DMS 273 (cell line): ENCODE data around the gene ARHGEF25.
"Not testable (repeated sequence)": the region's sequence is repeated elsewhere in the genome, so short reads cannot be mapped to it uniquely, and the experiment has no call there.

Experiments used
- DNase-seq: peaks from one replicate; lab custom pipeline; 2025; ENCODE audit not compliant: unreplicated experiment; lab: John Stamatoyannopoulos, UW

The ARHGEF25 gene

DNA sequence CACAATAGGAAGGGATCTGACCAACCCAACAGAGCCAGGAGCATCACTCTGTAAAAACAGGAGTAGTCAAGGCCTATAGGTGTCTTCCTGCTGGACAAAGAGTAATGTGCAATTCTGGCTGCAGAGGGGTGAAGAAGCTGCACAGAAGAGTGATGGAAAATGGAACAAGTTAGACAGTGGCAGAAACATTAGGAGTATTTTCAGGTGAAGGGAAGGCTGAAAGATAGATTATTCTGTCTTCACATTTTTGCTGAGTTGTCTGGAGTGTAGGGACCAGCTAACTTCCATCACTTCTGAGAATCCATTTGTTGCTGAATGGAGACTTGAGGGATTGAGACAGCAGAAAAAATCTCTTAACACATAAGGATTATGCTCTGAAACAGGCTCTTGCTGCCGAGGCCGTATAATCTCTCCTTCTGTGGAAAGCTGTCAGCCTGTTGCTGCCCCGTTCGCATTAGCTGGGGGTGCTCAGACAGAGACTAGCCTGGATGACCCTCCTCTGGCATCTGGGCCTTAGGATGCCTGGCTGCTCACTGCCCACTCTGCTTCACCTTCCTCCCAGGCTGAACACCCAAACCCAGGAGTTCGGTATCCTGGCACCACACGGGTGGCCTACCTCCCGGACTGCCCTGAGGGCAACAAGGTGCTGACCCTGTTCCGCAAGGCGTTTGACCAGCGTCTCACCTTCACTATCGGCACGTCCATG is 3.1 kb upstream of the ARHGEF25 start:
- DNase-seq = no peak

DNA sequence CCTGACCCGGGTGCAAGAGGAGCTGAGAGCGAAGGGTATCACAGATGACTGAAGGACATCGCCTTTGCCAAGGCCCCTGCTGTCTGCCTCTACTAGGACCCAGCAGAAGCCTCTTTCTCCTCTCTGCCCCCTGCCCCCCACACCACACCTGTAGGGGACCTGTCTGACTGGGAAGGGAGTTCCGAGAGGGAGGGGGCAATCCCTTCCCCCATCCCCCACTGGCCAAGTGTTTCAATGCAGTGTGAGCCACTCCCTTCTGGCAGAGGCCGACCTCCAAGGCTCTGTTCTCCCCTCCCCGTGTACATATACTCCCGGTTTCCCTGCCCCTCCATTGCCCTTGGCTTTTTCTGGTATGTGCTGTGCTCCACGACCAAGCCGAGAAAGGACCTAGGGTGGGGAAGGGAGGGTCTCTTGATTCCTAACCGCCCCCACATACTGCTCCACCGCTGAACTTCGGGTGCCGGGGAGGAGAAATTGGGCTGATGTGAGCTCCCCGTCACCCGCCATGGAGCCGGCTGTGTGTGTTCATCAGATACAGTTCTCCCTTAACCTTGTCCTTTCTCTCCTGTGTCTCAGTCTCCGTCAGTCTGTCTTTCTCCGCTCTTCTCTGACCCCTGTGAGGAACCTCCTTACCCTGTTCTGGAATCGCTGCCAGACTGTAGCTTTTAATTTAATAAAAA is 2.0 kb upstream of the ARHGEF25 start:
- peak; percentile 9 for DNase-seq

DNA sequence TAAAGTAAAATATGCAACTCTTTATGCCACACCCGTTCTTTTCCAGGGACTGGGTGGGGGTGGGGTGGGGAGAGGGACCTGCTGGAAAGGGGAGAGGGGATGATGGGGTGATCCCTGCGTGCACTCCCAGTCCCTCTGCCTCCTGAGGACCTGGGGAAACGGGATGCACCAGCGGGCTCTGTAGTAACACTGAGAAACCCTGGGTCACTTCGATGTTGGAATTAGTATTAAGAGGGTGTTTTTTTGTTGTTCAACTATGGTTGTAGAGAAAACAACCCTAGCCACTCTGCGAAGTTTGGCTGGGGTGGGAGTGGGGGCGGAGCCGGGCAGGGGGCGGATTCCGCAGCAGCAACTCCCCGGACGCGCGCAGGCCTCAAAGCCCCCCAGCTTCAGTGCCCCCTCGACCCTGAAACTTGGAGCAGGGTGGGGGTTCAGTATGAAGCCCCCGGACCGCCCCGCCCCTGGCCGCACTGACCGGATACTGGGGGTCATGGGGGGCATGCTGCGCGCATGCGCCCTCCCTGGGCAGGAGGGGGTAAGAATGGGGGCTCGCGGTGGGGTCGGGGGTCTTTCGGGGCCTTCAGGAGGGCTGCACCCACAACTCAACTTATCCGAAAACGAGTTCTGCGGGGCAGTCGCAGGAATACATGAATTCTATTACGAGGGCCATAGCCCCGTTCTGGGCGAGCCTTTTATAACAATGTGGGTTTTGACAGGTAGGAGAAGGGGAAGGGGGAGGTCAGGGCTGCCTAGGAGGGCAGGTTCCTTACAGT is 1.3 kb upstream of the ARHGEF25 start:
- DNase-seq = no peak

DNA sequence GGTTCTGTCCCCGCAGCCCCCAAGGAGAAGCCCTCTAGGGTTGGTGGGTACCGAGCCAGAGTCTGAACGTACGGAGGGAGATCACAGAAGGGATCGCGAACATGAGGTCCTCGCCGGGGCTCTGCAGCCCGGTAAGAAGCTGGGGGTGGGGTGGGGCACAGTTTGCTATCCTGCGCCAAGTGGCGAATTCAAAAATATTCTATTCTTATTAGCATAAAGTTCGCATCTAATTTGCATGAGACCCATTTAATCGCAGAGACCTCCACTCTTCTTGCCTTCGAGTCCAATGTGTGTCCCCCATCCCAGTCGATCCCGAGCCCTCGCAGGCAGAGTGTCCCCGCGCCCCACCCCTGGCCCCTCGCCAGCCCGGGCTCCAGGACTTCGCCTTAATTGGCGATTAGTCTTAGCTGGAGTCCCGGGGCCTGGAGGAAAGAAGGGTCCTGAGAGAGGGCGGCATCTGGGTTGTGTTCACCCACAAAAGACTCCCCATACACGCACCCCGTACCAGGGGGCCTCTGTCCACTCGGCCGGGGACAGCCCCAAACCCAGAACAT is 604 bp upstream of the ARHGEF25 start:
- DNase-seq = peak; percentile 28

DNA sequence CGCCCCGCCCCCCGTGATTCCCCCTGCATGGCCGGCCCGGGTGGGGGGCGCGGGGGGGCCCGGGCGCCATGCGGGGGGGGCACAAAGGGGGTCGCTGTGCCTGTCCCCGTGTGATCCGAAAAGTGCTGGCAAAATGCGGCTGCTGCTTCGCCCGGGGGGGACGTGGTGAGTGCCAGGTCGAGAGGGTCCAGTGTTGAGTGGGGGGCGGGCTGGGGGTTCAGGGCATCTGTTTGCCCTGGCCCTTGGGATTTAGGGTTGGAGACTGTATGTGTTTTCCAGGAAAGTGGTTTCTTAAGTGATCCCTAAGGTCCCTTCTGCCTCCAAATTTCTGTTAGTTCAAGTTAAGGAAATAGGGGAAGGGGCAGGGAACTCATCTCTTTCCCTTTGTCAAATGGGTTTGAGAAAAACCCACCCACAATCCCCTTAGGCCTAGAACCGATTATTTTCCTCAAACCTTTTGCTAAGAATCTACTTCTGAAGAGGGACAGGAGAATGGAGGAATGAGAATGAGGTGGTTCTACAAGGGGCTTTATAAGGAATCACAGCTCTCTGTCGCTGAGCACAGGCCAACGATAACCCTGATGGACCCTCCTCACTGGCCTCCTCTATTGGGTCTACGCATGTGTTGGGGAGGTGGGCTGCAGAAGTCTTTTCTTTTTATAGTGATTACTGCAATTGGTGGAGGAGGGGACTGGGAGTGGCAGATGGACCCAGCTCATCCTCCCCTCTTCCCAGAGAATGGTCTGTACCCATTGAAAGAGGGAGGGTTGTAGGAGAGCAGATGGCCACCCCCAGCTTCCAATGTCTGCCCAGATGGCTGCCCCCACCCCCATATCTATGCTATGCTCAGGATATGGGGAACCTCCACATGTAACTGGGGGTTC is 834 bp downstream of the ARHGEF25 start:
- peak; percentile 81 for DNase-seq

DNA sequence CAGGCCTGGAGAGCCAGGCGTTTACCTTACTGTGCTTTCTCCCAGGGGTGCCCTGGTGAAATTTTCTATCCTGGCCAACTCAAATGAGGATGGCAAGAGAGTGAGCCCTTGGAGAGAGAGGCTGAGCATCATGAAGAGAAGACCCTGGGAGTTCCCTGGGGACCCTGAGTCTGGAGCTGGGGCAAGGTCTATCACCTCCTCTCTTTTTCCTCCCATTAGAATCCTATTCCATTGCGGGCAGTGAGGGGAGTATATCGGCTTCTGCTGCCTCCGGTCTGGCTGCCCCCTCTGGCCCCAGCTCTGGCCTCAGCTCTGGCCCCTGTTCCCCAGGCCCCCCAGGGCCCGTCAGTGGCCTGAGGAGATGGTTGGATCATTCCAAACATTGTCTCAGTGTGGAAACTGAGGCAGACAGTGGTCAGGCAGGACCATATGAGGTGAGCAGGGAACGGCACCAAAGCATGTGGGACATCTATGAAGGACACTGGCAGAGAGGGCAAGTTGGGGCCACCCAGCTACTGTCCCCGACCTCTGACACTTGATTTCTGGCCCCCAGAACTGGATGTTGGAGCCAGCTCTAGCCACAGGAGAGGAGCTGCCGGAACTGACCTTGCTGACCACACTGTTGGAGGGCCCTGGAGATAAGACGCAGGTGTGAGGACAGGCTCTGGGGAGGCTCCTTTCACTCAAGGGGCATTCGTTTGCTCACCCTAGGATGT is 1.6 kb downstream of the ARHGEF25 start:
- peak; percentile 81 for DNase-seq

DNA sequence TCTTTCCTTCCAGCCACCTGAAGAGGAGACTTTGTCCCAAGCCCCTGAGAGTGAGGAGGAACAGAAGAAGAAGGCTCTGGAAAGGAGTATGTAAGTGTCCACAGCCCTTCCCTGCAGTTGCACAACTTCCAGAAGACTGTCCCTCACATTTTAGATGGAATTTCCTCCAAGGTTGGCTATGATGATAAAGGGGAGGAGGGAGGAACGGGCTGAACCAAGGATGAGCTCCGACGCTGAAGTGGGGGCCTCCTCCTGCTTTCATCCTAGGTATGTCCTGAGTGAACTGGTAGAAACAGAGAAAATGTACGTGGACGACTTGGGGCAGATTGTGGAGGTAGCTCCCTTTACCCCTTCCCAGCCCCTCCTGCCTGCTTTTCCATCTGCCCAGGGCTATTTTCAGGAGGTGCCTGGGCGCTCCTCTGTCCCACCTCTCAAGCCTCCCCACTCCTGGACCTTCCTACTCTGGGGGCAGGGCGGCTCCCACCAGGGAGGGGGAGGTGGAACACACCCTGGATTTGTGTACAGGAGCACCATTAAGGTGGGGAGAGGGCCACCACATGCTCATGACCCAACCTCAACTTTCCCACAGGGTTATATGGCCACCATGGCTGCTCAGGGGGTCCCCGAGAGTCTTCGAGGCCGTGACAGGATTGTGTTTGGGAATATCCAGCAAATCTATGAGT is 2.3 kb downstream of the ARHGEF25 start:
- no peak for DNase-seq

DNA sequence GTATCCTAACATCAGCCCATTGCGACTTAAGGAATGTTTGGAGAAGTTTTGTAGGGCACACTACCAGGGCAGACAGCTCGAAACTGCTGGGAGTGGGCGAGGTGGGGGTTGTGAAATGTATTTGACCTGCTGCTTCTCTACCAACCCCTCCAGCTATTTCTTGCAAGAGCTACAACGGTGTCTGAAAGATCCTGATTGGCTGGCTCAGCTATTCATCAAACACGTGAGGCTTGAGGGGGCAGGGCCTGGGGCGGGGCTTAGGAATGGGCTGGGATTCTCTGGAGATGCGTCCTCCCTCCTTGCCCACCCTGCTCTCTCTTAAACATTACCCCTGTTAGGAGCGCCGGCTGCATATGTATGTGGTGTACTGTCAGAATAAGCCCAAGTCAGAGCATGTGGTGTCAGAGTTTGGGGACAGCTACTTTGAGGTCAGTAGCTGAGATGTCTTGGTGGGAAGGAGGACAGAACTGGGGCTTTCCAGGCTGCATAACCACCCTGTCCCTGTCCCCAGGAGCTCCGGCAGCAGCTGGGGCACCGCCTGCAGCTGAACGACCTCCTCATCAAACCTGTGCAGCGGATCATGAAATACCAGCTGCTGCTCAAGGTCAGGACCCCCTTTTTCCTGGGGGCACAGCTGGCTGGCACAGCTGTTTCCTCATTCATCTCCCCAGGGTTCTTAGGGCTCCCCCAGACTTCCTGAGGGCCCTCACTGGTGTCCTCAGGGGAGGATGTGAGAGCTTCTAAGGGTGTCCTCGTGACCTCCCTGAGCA is 3.1 kb downstream of the ARHGEF25 start:
- DNase-seq = peak; percentile 50

DNA sequence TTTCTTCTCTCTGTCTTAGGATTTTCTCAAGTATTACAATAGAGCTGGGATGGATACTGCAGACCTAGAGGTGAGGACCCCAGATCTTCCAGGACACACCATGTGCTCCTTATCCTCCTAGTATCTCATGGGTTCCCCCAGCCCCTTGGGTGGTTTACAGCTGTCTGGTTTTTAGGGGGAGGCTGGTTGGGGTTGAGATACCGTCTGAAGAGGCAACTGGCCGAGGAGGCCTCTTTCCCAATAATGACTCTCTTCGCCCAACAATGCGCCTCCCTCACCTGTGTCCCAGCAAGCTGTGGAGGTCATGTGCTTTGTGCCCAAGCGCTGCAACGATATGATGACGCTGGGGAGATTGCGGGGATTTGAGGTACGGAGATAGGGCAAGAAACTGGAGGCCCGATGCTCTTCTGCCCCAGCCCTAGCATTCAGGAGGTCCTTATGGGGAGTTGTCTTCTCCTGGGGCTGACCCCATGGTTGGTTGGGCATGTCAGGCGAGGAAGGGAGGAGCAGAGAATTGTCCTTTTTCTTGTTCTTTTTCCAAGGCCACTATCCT is 3.8 kb downstream of the ARHGEF25 start:
- DNase-seq = no peak

DNA sequence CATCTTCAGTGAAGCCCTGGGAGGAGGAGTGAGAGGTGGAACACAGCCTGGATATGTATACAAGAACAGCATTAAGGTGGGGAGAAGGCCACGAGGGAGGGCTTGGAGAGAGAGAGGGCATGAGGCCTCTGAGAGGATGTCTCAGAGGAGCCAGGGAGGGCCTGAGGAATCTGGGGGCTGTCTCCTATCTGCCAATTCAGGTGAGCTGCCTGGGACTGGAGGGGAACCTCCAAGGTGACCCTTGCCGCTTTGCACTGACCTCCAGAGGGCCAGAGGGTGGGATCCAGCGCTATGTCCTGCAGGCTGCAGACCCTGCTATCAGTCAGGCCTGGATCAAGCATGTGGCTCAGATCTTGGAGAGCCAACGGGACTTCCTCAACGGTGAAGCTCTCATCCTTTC is 4.4 kb downstream of the ARHGEF25 start:
- no peak for DNase-seq

DNA sequence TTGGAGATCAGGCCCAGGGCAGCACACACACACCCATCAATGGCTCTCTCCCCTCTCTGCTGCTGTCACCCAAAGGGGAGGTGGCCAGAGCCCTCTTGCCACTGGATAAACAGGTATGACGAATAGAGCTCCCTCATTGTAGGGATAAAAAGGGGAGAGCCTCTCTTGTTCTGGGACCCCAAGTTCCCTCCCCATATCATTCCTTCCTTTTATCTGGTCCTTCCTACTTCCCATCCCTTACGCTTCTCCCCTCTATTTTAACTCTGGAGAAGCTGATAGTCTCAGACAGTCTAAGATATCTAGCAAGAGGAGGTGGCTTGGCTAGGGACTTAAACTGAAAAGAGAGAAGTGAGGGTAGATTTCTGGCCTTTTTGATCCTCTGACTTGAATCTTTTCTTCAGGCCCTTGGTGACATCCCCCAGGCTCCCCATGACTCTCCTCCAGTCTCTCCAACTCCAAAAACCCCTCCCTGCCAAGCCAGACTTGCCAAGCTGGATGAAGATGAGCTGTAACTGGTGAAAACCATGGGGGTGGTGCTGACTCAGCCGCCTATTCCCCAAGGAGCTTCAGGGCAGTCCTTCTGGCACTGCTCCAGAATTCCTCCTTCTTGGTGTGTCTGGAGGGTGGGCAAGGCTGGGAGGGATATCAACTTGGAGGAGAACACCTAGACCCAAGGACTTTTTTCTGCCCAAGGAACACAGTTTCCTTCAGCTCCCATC is 5.3 kb downstream of the ARHGEF25 start:
- peak; percentile 10 for DNase-seq

DNA sequence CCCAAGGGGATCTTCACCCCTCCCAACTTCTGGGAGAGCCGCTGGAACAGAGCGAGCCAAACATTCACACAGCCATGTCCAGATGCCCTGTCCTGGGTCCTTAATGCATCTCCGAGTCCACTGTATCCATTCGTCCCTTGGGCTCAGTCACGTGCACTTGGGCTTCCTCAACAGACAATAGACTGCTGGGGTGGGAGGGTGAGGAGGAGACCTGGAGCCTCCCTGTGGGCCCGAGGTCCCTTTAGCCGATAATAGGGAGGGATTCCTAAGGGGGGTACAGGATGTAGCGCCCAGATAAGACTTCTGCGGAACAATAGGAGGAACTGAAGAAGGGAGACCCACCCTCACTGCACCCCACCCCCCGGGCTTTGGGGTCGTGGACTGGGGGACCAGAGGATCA is 6.7 kb downstream of the ARHGEF25 start:
- DNase-seq = no peak

DNA sequence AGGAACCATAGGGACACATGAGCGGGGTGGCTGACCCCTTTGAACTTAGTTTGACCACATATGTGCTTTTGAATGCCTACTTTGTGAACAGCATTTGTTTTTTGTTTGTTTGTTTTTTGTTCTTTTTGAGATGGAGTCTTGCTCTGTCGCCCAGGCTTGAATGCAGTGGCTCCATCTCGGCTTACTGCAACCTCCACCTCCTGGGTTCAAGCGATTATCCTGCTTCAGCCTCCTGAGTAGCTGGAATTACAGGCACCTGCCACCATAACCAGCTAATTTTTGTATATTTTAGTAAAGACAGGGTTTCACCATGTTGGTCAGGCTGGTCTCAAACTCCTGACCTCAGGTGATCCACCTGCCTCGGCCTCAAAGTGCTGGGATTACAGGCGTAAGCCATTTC is 7.2 kb downstream of the ARHGEF25 start:
- DNase-seq = not testable (repeated sequence)

DNA sequence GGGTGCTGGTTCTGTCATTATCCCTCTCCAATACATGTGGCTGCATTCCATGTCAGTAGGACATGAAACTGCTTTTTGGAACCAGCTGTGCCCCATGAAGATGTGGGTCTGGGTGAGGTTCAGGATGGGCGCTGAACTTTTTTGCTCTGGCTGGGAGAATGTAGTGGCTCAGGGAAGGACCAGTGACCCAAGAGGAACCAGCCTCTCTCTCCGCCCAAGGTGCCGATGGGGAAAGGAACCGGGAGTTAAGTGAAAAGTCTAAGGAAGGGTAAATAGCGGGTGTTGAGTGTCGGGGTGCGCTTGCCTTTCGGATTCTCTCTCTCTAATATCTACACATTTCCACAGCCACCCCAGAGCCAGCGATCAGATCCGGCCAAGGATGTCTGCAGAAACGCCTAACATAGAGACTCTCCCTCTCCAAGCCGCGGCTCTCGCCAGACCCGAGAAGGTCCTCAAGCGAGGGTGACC is 7.8 kb downstream of the ARHGEF25 start:
- no peak for DNase-seq

DNA sequence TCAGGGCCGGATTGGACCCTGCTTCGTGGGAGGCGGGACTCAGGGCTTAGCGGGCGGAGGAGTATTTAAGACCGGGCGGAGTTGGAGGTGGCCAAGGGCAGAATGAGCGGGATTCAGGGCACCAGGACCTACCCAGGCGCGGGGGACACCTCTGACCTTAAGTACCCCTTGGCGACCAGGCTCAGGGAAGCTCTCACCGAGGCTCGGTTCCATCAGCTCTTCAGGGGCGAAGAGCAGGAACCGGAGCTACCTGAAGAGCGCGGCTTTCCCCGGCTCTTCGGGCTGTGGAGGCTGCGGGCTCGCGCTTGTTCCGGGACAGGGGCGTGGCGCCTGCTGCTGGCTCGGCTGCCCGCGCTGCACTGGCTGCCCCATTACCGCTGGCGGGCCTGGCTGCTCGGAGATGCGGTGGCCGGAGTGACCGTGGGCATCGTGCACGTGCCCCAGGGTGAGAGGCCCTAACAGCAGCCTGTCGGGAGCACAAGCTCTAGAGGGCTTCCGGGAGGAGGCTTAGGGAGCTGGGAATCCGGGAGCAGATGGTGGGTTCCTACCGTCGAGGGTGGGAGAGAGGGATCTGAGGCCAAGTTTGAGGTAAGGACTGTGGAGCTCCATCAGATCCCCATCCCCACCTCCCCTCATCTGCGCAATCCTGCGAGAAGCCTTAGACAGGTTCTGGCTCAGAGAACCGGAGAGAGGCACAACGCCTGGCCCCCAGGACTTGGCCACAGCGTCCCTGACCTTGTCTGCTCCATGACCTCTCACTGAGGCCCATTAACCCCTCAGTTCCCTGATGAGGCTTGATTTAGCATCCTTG is 8.4 kb downstream of the ARHGEF25 start:
- DNase-seq = peak; percentile 12

DNA sequence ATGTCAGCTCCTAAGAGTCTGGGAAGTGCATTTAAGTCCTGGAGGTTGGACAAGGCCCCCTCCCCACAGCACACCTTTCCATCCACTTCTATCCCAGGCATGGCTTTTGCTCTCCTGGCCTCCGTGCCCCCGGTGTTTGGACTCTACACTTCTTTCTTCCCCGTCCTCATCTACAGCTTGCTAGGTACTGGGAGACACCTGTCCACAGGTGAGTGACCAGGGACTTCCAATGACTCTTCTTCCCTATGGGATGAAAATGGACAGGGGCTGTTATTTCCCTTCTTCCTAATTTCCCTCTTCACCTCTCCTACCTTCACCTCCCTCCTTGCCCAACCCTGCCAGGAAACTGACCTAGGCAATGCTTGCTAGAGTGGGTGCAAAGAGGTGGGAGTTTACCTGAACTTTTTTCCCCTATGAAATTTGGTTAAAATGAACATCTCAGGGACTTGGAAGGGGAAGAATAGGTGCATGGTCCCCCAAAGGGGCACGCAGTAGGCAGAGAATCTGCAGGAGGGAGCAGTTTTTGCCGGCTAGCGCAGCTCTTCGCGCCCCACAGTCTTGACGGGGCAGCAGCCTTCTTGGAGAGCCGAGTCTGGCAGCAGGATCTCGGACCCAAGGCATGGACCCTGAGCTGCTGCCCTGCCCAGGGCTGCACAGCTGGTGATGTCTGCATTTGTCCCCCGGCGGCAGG is 9.2 kb downstream of the ARHGEF25 start:
- DNase-seq = no peak
